OCI-LY3 (cell line): ENCODE data around the gene PUDP.
"Not testable (repeated sequence)": the region's sequence is repeated elsewhere in the genome, so short reads cannot be mapped to it uniquely, and the experiment has no call there.

Source experiments
- H2AFZ ChIP-seq: fragments of 200-600, 300-600 bp; shearing (Covaris generic); 2 replicates; pipeline ENCODE4 v1.6.0; 2014; ENCODE audit warnings: antibody characterized with exemption, low read depth, low read length
- H3K27ac ChIP-seq: fragments of 200-600, 300-600 bp; sonication (generic); 2 replicates; pipeline ENCODE4 v1.5.1; 2014; ENCODE audit warnings: mild to moderate bottlenecking, low read length, moderate library complexity, mixed read lengths
- H3K27me3 ChIP-seq: fragments of 200-600, 300-600 bp; sonication (generic); 2 replicates; pipeline ENCODE4 v1.6.1; 2014; ENCODE audit warnings: low read depth, low read length, mixed read lengths
- H3K36me3 ChIP-seq: fragments of 200-600, 300-600 bp; sonication (generic); replicated peaks from 2 replicates; pipeline ENCODE3; 2014; ENCODE audit warnings: low read depth, low read length, mixed read lengths
- H3K4me1 ChIP-seq: fragments of 300-600, 200-600 bp; sonication (generic); 2 replicates; pipeline ENCODE4 v1.6.1; 2014; ENCODE audit warnings: low read length, mixed read lengths
- H3K4me2 ChIP-seq: fragments of 200-600, 300-600 bp; sonication (generic); 2 replicates; pipeline ENCODE4 v1.6.1; 2014; ENCODE audit warnings: low read length, mixed read lengths
- H3K4me3 ChIP-seq: fragments of 300-600, 200-600 bp; sonication (generic); 2 replicates; pipeline ENCODE4 v1.5.1; 2014; ENCODE audit warnings: antibody characterized with exemption, mild to moderate bottlenecking, low read length, moderate library complexity
- H3K79me2 ChIP-seq: fragments of 300-600, 200-600 bp; shearing (Covaris generic); 2 replicates; pipeline ENCODE4 v1.6.1; 2014; ENCODE audit warnings: mild to moderate bottlenecking, low read length, mixed read lengths
- H3K9ac ChIP-seq: fragments of 300-600, 200-600 bp; shearing (Covaris generic); 2 replicates; pipeline ENCODE4 v1.6.0; 2014; ENCODE audit warnings: mild to moderate bottlenecking, low read length, moderate library complexity
- H3K9me3 ChIP-seq: fragments of 200-600, 300-600 bp; shearing (Covaris generic); 2 replicates; pipeline ENCODE4 v1.6.1; 2014; ENCODE audit warnings: low read length, mixed read lengths; ENCODE audit not compliant: insufficient read depth
- H4K20me1 ChIP-seq: fragments of 200-600, 300-600 bp; sonication (generic); 2 replicates; pipeline ENCODE4 v1.6.1; 2016; ENCODE audit warnings: low read length, mixed read lengths; ENCODE audit not compliant: insufficient read depth
- EZH2phosphoT487 ChIP-seq: fragments of 200-600 bp; shearing (Covaris generic); IDR thresholded peaks from 2 replicates; pipeline ENCODE4 v1.6.1; 2018; ENCODE audit warnings: antibody characterized with exemption, mixed run types, low read depth
- TF ChIP-seq, protein P1 (sequence below): fragments of 200-600, 300-600 bp; sonication (generic); IDR thresholded peaks from 2 replicates; pipeline ENCODE4 v1.5.1; 2014; ENCODE audit warnings: antibody characterized with exemption, low read length, low read depth

PUDP gene

DNA sequence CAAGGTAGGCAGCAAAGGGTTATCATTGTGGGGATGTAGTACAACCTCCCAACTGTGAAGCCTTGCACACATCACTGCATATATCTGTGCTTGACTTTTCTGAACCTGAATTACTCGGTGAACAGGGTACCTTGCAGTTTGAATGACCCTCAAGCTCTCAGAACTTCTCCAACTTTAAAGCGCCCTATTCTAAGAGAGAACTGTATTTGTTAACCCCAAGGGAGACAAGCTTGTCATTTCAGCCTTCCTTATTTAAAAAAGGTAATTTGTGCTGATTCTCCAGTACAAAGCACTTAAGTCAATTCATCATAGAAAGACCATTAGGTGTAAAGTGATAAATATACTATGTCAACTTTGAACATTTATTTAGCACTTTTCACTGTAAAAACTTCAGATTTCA lies 122.5 kb downstream of the PUDP start:
- H3K9me3 ChIP-seq: no peaks in the 10 kb centered on the region
- H3K27ac ChIP-seq: no peak overlapping the region
- no peaks in the 10 kb centered on the region for H4K20me1 ChIP-seq

DNA sequence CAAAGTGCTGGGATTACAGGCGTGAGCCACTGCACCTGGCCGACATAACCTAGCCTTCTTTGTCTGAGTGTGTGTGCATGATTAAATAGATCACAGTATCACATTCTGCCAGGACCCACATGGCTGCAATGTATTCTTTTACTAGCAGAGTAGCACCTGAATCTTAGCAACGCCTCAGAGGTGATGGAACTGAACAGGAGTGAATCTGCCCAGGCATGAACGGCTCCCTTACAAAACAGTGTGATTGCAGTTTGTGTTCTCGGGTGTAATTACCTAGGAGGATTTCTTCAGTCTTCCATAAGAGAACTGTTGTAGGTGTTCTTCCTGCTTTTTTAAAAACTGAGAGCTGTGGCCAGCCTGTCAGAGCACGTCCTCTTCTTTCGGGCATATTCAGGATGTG lies 123.1 kb downstream of the PUDP start:
- Histone ChIP-seq H3K79me2 (no peaks in the 10 kb centered on the region), H4K20me1 (no peaks in the 10 kb centered on the region), H3K9ac (no peak overlapping the region), H3K36me3 (no peaks in the 10 kb centered on the region), H3K27ac (no peak overlapping the region), H2AFZ (no peak overlapping the region), H3K4me2 (no peak overlapping the region), H3K27me3 (no peaks in the 10 kb centered on the region), H3K4me3 (no peak overlapping the region), H3K9me3 (no peaks in the 10 kb centered on the region), H3K4me1 (no peaks in the 10 kb centered on the region)
- no peak for TF ChIP-seq EZH2phosphoT487
- TF ChIP-seq, protein P1, sequence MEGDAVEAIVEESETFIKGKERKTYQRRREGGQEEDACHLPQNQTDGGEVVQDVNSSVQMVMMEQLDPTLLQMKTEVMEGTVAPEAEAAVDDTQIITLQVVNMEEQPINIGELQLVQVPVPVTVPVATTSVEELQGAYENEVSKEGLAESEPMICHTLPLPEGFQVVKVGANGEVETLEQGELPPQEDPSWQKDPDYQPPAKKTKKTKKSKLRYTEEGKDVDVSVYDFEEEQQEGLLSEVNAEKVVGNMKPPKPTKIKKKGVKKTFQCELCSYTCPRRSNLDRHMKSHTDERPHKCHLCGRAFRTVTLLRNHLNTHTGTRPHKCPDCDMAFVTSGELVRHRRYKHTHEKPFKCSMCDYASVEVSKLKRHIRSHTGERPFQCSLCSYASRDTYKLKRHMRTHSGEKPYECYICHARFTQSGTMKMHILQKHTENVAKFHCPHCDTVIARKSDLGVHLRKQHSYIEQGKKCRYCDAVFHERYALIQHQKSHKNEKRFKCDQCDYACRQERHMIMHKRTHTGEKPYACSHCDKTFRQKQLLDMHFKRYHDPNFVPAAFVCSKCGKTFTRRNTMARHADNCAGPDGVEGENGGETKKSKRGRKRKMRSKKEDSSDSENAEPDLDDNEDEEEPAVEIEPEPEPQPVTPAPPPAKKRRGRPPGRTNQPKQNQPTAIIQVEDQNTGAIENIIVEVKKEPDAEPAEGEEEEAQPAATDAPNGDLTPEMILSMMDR: no peak

More for the DNA sequence above, 122.5 kb downstream of the PUDP start:
- Histone ChIP-seq H3K4me1 (no peaks in the 10 kb centered on the region), H3K79me2 (no peaks in the 10 kb centered on the region), H2AFZ (no peak overlapping the region), H3K4me3 (no peak overlapping the region), H3K4me2 (no peak overlapping the region), H3K9ac (no peak overlapping the region), H3K27me3 (no peaks in the 10 kb centered on the region), H3K36me3 (no peaks in the 10 kb centered on the region)
- TF ChIP-seq, protein P1: no peak
- TF ChIP-seq EZH2phosphoT487: no peak

DNA sequence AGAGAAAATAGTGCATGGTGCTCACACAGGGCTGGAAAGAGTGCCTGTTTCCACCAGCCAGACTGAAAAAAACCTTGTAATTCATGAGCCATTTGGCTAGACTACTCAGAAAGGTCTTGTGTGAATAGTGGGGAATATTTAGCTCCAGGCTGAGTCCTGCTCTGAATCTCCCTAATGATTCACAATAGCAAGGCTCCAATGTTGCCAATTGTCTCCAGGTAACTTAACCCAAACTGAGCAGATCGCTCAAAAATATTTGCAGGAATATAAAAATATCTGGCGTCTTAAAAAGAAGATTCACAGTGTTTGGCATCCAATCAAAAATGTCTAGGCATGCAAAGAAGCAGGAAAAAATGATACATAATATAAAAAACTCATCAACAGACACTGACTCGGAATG lies 125.0 kb downstream of the PUDP start:
- not testable (repeated sequence) for H3K27ac ChIP-seq, H3K36me3 ChIP-seq, H3K4me2 ChIP-seq, H3K4me1 ChIP-seq, H3K4me3 ChIP-seq, H2AFZ ChIP-seq, H3K9me3 ChIP-seq, H3K27me3 ChIP-seq, H3K9ac ChIP-seq, H3K79me2 ChIP-seq, H4K20me1 ChIP-seq

DNA sequence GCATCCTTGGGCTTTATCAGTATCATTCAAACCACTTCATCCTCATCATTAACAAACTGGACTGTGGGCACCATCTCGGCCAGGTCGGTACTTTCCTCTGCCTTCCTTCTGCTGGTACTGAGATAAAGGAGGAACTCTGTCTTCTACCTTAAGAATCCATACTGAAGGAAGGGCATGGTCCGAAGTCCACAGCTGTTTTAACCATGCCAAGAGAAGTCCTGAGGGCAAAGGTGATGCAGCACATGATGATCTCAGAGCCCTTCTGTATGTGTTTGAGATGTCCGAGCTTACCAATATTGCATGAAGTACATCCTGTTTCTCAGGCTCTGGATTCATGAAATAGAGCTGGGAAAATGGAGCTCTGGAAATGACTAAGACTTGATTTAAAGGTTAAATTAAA lies 126.0 kb downstream of the PUDP start:
- no peak overlapping the region for H2AFZ ChIP-seq
- H3K27me3 ChIP-seq: no peaks in the 10 kb centered on the region
- H3K4me1 ChIP-seq: no peaks in the 10 kb centered on the region
- H3K79me2 ChIP-seq: no peaks in the 10 kb centered on the region
- no peak overlapping the region for H3K9ac ChIP-seq
- TF ChIP-seq, protein P1: no peak
- TF ChIP-seq EZH2phosphoT487: no peak
- H3K4me2 ChIP-seq: no peak overlapping the region
- no peak overlapping the region for H3K4me3 ChIP-seq
- no peaks in the 10 kb centered on the region for H4K20me1 ChIP-seq
- H3K9me3 ChIP-seq: no peaks in the 10 kb centered on the region
- H3K36me3 ChIP-seq: no peaks in the 10 kb centered on the region
- H3K27ac ChIP-seq: no peak overlapping the region

DNA sequence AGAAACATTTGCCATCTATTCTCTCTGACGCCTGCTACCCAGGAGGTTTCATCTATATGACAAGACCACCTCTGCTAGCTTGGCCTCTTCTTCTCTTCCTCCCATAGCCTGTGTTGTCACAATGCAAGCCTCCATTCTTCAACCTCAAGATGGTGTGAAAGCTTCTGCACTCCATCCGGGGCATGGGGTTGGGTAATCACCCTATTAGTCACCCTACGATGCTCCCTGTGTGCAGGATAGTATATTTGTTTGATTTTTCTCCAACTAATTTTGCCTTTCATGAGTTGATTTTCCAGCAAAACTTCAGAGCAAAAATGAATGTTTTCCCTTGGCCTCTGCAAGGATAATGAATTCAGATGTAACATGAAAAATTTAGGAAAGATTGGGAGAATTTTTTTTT lies 128.4 kb downstream of the PUDP start:
- Histone ChIP-seq H3K4me2 (no peak overlapping the region), H3K36me3 (no peaks in the 10 kb centered on the region), H3K4me3 (no peak overlapping the region), H3K9ac (no peak overlapping the region), H3K4me1 (no peaks in the 10 kb centered on the region), H2AFZ (no peak overlapping the region), H3K27me3 (no peaks in the 10 kb centered on the region), H4K20me1 (no peaks in the 10 kb centered on the region), H3K9me3 (no peaks in the 10 kb centered on the region), H3K79me2 (no peaks in the 10 kb centered on the region), H3K27ac (no peak overlapping the region)
- TF ChIP-seq, protein P1: no peak
- no peak for TF ChIP-seq EZH2phosphoT487

DNA sequence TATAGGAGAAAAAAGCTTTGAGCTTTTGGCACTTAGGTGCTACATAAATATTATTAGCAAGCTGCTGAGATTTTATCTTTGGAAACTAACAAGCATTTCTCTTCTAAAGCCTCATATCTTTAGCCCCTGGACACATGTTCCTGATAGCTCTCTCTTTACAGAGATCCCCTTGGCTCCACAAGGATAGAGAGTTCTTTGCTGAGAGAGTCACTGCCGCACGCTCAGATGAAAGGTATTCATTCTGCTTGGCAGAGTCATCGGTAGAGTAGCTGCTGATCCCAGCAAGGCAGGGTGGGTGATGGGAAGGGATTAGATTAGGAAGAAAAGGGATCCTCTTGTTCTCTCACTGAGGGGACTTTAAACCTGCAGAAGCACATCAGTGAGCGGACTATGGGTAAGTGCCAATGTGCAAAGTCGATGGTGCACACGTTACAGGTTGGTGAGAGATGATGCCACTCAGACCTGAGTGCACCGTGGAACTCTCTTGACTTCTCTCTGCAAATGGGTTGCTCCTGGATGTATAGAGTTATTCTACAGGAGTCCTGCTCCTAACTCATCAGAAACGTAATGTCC lies 135.6 kb downstream of the PUDP start:
- H3K4me3 ChIP-seq, H3K79me2 ChIP-seq, H3K27me3 ChIP-seq, H3K4me1 ChIP-seq, H3K9me3 ChIP-seq, H3K9ac ChIP-seq, H3K27ac ChIP-seq, H2AFZ ChIP-seq, H4K20me1 ChIP-seq, H3K36me3 ChIP-seq, H3K4me2 ChIP-seq: not testable (repeated sequence)
